Stimulated activated CD8-positive, alpha-beta memory T cell treated with anti-CD3 and anti-CD28 coated beads, Interleukin-4, amount 100 ng/mL, for 1 hour (primary cell): Measurements from ENCODE around the gene NKX6-2.

ENCODE experiments used
- DNase-seq, 2 donors: peaks; one replicate each; pipeline ENCODE4 v3.0.0-alpha.2; 2020; ENCODE audit warnings: low read depth in 2 of 2, low spot score in 1 of 2

The NKX6-2 gene

GRCh38 chr10:132742837-132743194 is 43.1 kb downstream of the NKX6-2 start:
- no peak for DNase-seq

- no peak for DNase-seq
These were observed 43.6 kb downstream of the NKX6-2 start for GRCh38 chr10:132742167-132742836.

- no peak for DNase-seq
These were observed 45.4 kb downstream of the NKX6-2 start for GRCh38 chr10:132740588-132740987.

- DNase-seq: no peak
These were observed 46.7 kb downstream of the NKX6-2 start for GRCh38 chr10:132739225-132739613.

GRCh38 chr10:132738454-132739224 is 47.3 kb downstream of the NKX6-2 start:
- DNase-seq: no peak

GRCh38 chr10:132737390-132738048 is 48.4 kb downstream of the NKX6-2 start:
- no peak for DNase-seq

GRCh38 chr10:132735923-132736391 is 50.0 kb downstream of the NKX6-2 start:
- DNase-seq: no peak

GRCh38 chr10:132735341-132735775 is 50.6 kb downstream of the NKX6-2 start:
- DNase-seq: no peak

- no peak for DNase-seq
These were observed 52.0 kb downstream of the NKX6-2 start for GRCh38 chr10:132733926-132734325.
